Measurements from ENCODE around the gene ART1. TPM values are rescaled to one million over a fixed set of nuclear protein-coding genes. Genes with fewer than 3 reads are reported as not detected.
A peak's percentile ranks its signal among the peaks of the same experiment; 100 is the strongest.

ART1 gene
- total and polyA plus RNA-seq, 2 of the 4 experiments (the other 2 are of a cell fraction) = not detected

- no peak; the same call in 1 of the 2 replicates for ATAC-seq (ENCODE audit: low read depth)
- dilution Hi-C loops (cut with HindIII; ENCODE audit: low sequenced_read_pairs, unreplicated experiment) = no loop called here
- H3K4ac ChIP-seq (ENCODE audit: low read depth, low read length) = peak overlapping the region; percentile 39; the same call in 1 of the 2 replicates
These were observed 28.0 kb upstream of the ART1 start for GRCh38 chr11:3616721-3617460.

More at GRCh38 chr11:3616721-3617460, 28.0 kb upstream of the ART1 start:
- no peak overlapping the region for H2BK20ac ChIP-seq (ENCODE audit: low read depth, low read length)
- peak overlapping the region; percentile 16; the same call in 1 of the 2 replicates for H4K5ac ChIP-seq (ENCODE audit: low read depth, low read length)
- 0 out of 2 replicates have a peak overlapping the region, but pooled peaks have one; percentile 29 for H3K14ac ChIP-seq (replicated peaks; ENCODE audit: low read depth, low read length)
- peaks cover 6% of the 10 kb centered on the region for H3K27me3 ChIP-seq (ENCODE audit: control insufficient read depth, insufficient read depth, low read length)
- H4K20me1 ChIP-seq (ENCODE audit: insufficient read depth, low read length) = no peaks in the 10 kb centered on the region
- no peaks in the 10 kb centered on the region for H3K9me1 ChIP-seq (ENCODE audit: insufficient read depth, low read length)
- ChIA-PET POLR2A (ENCODE audit: unreplicated experiment) (no interaction called here), CTCF (no interaction called here)
- no peak overlapping the region; a peak in 1 of 4 replicates for H4K8ac ChIP-seq (ENCODE audit: low read depth in 2 of 2, low read length in 2 of 2)
- H3K9me3 ChIP-seq (ENCODE audit: control insufficient read depth, insufficient read depth, low read length) = no peaks in the 10 kb centered on the region; the same call in 1 of the 2 replicates
- no peak overlapping the region for H3K56ac ChIP-seq (ENCODE audit: extremely low read depth, insufficient read depth, low read length)
- H2AK9ac ChIP-seq (replicated peaks; ENCODE audit: low read depth, low read length, poor library complexity) = no peak overlapping the region
- TF ChIP-seq MAFK (IDR thresholded peaks at IDR 0.05; ENCODE audit: low read depth, low read length) (no peak), BHLHE40 (IDR thresholded peaks at IDR 0.05; ENCODE audit: low read depth, low read length) (no peak), RFX5 (IDR thresholded peaks at IDR 0.05; ENCODE audit: low read depth, low read length) (no peak), FOS (IDR thresholded peaks at IDR 0.05; ENCODE audit: low read depth, low read length) (no peak), SMC3 (IDR thresholded peaks at IDR 0.05; ENCODE audit: low read depth, low read length) (no peak), CEBPB (IDR thresholded peaks at IDR 0.05; ENCODE audit: low read depth, low read length) (no peak), RAD21 (IDR thresholded peaks at IDR 0.05; ENCODE audit: low read length) (no peak), POLR2A (IDR thresholded peaks at IDR 0.05; ENCODE audit: low read depth, low read length) (no peak), RCOR1 (IDR thresholded peaks at IDR 0.05; ENCODE audit: insufficient replicate concordance, low read length) (no peak)
- TF ChIP-seq, protein P1, sequence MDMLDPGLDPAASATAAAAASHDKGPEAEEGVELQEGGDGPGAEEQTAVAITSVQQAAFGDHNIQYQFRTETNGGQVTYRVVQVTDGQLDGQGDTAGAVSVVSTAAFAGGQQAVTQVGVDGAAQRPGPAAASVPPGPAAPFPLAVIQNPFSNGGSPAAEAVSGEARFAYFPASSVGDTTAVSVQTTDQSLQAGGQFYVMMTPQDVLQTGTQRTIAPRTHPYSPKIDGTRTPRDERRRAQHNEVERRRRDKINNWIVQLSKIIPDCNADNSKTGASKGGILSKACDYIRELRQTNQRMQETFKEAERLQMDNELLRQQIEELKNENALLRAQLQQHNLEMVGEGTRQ (IDR thresholded peaks at IDR 0.05; ENCODE audit: low read depth, low read length) = no peak
- TF ChIP-seq, protein P2, sequence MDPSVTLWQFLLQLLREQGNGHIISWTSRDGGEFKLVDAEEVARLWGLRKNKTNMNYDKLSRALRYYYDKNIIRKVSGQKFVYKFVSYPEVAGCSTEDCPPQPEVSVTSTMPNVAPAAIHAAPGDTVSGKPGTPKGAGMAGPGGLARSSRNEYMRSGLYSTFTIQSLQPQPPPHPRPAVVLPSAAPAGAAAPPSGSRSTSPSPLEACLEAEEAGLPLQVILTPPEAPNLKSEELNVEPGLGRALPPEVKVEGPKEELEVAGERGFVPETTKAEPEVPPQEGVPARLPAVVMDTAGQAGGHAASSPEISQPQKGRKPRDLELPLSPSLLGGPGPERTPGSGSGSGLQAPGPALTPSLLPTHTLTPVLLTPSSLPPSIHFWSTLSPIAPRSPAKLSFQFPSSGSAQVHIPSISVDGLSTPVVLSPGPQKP (IDR thresholded peaks at IDR 0.05; ENCODE audit: borderline replicate concordance, low read depth, low read length) = no peak
- H2AFZ ChIP-seq (replicated peaks; ENCODE audit: low read length, poor library complexity) = peak overlapping the region; percentile 75
- no peaks in the 10 kb centered on the region for H3K36me3 ChIP-seq (ENCODE audit: control insufficient read depth, insufficient read depth, low read length)
- H4K91ac ChIP-seq (ENCODE audit: insufficient read depth, low read depth, low read length) = peak overlapping the region; percentile 35; the same call in 1 of the 2 replicates
- H3K27ac ChIP-seq (ENCODE audit: insufficient read depth, low read length) = no peak overlapping the region
- no peak overlapping the region for H3K4me3 ChIP-seq (ENCODE audit: insufficient read depth, low read depth, low read length)
- H3K4me2 ChIP-seq (ENCODE audit: low read depth, low read length) = no peak overlapping the region
- 79% methylated on average over 17 of the region's 25 CpGs; no CpG with 5 or more reads in 1 of the 2 experiments for WGBS, 2 experiments (ENCODE audit: extremely low coverage in 2 of 2, insufficient read length in 1 of 2)
- H2BK5ac ChIP-seq (ENCODE audit: low read depth, low read length, poor library complexity, severe bottlenecking) = no peak overlapping the region
- in situ Hi-C loops (cut with MboI; ENCODE audit: low sequenced_read_pairs) = no loop called here
- no peak overlapping the region for H2AK5ac ChIP-seq (ENCODE audit: low read depth, low read length)
- H2BK15ac ChIP-seq (ENCODE audit: low read depth, low read length) = no peak overlapping the region
- H3K9ac ChIP-seq (ENCODE audit: low read depth, low read length) = no peak overlapping the region
- no peaks in the 10 kb centered on the region for H3K79me1 ChIP-seq (ENCODE audit: low read depth in 1 of 2, low read length in 2 of 2)
- intact Hi-C loops (cut with micrococcal nuclease) = no loop called here
- no TSS peak for BruUV-seq (replicated peaks)
- DNase-seq = peak; percentile 11
- peak overlapping the region; percentile 33 for H3K18ac ChIP-seq (ENCODE audit: low read depth, low read length)
- H3K23ac ChIP-seq (ENCODE audit: low read depth, low read length) = no peak overlapping the region
- H3K4me1 ChIP-seq (ENCODE audit: control insufficient read depth, insufficient read depth, low read length) = peaks cover 2% of the 10 kb centered on the region; the same call in 1 of the 2 replicates
- no peak overlapping the region for H2BK120ac ChIP-seq (ENCODE audit: low read depth, low read length)

All from IMR-90 (cell line).